GM18502 (cell line): ENCODE data around the gene RXRA.
"Not testable (repeated sequence)": the region's sequence is repeated elsewhere in the genome, so short reads cannot be mapped to it uniquely, and the experiment has no call there.

Source experiments
- ATAC-seq: cut with Tn5 transposase; IDR thresholded peaks from one replicate; pipeline ENCODE4 v1.9.1; 2021; ENCODE audit warnings: mild to moderate bottlenecking; ENCODE audit not compliant: unreplicated experiment, poor library complexity

The RXRA gene

GRCh38 chr9:134306636-134307600, 19.3 kb upstream of the RXRA start:
- ATAC-seq: no peak

- ATAC-seq: no peak
These were observed 18.3 kb upstream of the RXRA start for GRCh38 chr9:134307674-134308638.

- not testable (repeated sequence) for ATAC-seq
These were observed 17.5 kb upstream of the RXRA start for GRCh38 chr9:134308639-134309220.

- ATAC-seq: no peak
These were observed 12.8 kb upstream of the RXRA start for GRCh38 chr9:134313470-134313869.

GRCh38 chr9:134314039-134314949, 12.0 kb upstream of the RXRA start:
- no peak for ATAC-seq

- no peak for ATAC-seq
These were observed 11.1 kb upstream of the RXRA start for GRCh38 chr9:134314950-134315715.

- no peak for ATAC-seq
These were observed 10.4 kb upstream of the RXRA start for GRCh38 chr9:134315716-134316448.

GRCh38 chr9:134316449-134317160, 9.7 kb upstream of the RXRA start:
- no peak for ATAC-seq

- no peak for ATAC-seq
These were observed 8.9 kb upstream of the RXRA start for GRCh38 chr9:134317400-134317789.

GRCh38 chr9:134317790-134318414, 8.4 kb upstream of the RXRA start:
- no peak for ATAC-seq

- no peak for ATAC-seq
These were observed 7.8 kb upstream of the RXRA start for GRCh38 chr9:134318481-134318891.

GRCh38 chr9:134318941-134319305, 7.3 kb upstream of the RXRA start:
- no peak for ATAC-seq

GRCh38 chr9:134319306-134320125, 6.7 kb upstream of the RXRA start:
- no peak for ATAC-seq

- no peak for ATAC-seq
These were observed 6.0 kb upstream of the RXRA start for GRCh38 chr9:134320126-134320867.

GRCh38 chr9:134320868-134321471, 5.3 kb upstream of the RXRA start:
- no peak for ATAC-seq
